ENCODE data around the gene CHD1L.

CHD1L gene

GRCh38 chr1:147270721-147271120 is 28.2 kb downstream of the CHD1L start:
- no peak for DNase-seq
- no peak overlapping the region for H3K27ac ChIP-seq (ENCODE audit: low read length)
- no peaks in the 10 kb centered on the region for H3K79me2 ChIP-seq (ENCODE audit: low read length)
- H3K9me2 ChIP-seq (replicated peaks; ENCODE audit: insufficient read depth, low read length): no peaks in the 10 kb centered on the region
- H3F3A ChIP-seq (ENCODE audit: insufficient read depth, low read length): no peaks in the 10 kb centered on the region; the same call in 1 of the 2 replicates
- no peak overlapping the region for H2AFZ ChIP-seq (ENCODE audit: low read length)
- TF ChIP-seq EZH2 (optimal IDR thresholded peaks at IDR 0.05; ENCODE audit: low read depth, low read length) (no peak), EZH2phosphoT487 (IDR thresholded peaks at IDR 0.05; ENCODE audit: low read length) (no peak)
- no peaks in the 10 kb centered on the region for H3K27me3 ChIP-seq (replicated peaks; ENCODE audit: insufficient read depth, low read length)
- H3K36me3 ChIP-seq (replicated peaks; ENCODE audit: insufficient read depth, low read length): peaks cover 6% of the 10 kb centered on the region; the same call in 1 of the 2 replicates
- H3K9me3 ChIP-seq (replicated peaks; ENCODE audit: insufficient read depth, low read length): no peaks in the 10 kb centered on the region
- H3K4me1 ChIP-seq (ENCODE audit: low read length): peaks cover 11% of the 10 kb centered on the region; the same call in 1 of the 2 replicates
- no peak overlapping the region for H3K4me3 ChIP-seq (ENCODE audit: low read length)
- no peak overlapping the region for H3K4me2 ChIP-seq (ENCODE audit: low read depth, low read length)
- H4K20me1 ChIP-seq (ENCODE audit: insufficient read depth, low read length): no peaks in the 10 kb centered on the region
- H3K9ac ChIP-seq (ENCODE audit: low read length): no peak overlapping the region

GRCh38 chr1:147272042-147272441 is 29.6 kb downstream of the CHD1L start:
- TF ChIP-seq EZH2 (optimal IDR thresholded peaks at IDR 0.05; ENCODE audit: low read depth, low read length) (no peak), EZH2phosphoT487 (IDR thresholded peaks at IDR 0.05; ENCODE audit: low read length) (no peak), CTCF (IDR thresholded peaks at IDR 0.05; ENCODE audit: low read length) (no peak)
- Histone ChIP-seq H3F3A (ENCODE audit: insufficient read depth, low read length) (no peaks in the 10 kb centered on the region; the same call in 1 of the 2 replicates), H2AFZ (ENCODE audit: low read length) (no peak overlapping the region), H4K20me1 (ENCODE audit: insufficient read depth, low read length) (no peaks in the 10 kb centered on the region), H3K9me2 (replicated peaks; ENCODE audit: insufficient read depth, low read length) (no peaks in the 10 kb centered on the region), H3K4me1 (ENCODE audit: low read length) (0 out of 2 replicates have a peak, but pooled peaks cover 3% of the 10 kb centered on the region), H3K4me3 (ENCODE audit: low read length) (no peak overlapping the region), H3K36me3 (replicated peaks; ENCODE audit: insufficient read depth, low read length) (peaks cover 9% of the 10 kb centered on the region; the same call in 1 of the 2 replicates), H3K27ac (ENCODE audit: low read length) (no peak overlapping the region), H3K4me2 (ENCODE audit: low read depth, low read length) (no peak overlapping the region), H3K9me3 (replicated peaks; ENCODE audit: insufficient read depth, low read length) (no peaks in the 10 kb centered on the region), H3K27me3 (replicated peaks; ENCODE audit: insufficient read depth, low read length) (no peaks in the 10 kb centered on the region), H3K9ac (ENCODE audit: low read length) (no peak overlapping the region), H3K79me2 (ENCODE audit: low read length) (no peaks in the 10 kb centered on the region)
- DNase-seq: no peak

GRCh38 chr1:147273409-147274336 is 31.2 kb downstream of the CHD1L start:
- peak; percentile 73 for DNase-seq
- TF ChIP-seq EZH2 (optimal IDR thresholded peaks at IDR 0.05; ENCODE audit: low read depth, low read length): no peak
- TF ChIP-seq EZH2phosphoT487 (IDR thresholded peaks at IDR 0.05; ENCODE audit: low read length): no peak
- peak; percentile 86 for TF ChIP-seq CTCF (IDR thresholded peaks at IDR 0.05; ENCODE audit: low read length)
- peaks cover 9% of the 10 kb centered on the region; the same call in 1 of the 2 replicates for H3K36me3 ChIP-seq (replicated peaks; ENCODE audit: insufficient read depth, low read length)
- no peak overlapping the region for H3K4me3 ChIP-seq (ENCODE audit: low read length)
- H3K4me1 ChIP-seq (ENCODE audit: low read length): 0 out of 2 replicates have a peak, but pooled peaks cover 3% of the 10 kb centered on the region
- H4K20me1 ChIP-seq (ENCODE audit: insufficient read depth, low read length): no peaks in the 10 kb centered on the region
- no peaks in the 10 kb centered on the region for H3K9me2 ChIP-seq (replicated peaks; ENCODE audit: insufficient read depth, low read length)
- H3K27ac ChIP-seq (ENCODE audit: low read length): peak overlapping the region; percentile 11; the same call in 1 of the 2 replicates
- H3K27me3 ChIP-seq (replicated peaks; ENCODE audit: insufficient read depth, low read length): no peaks in the 10 kb centered on the region
- no peaks in the 10 kb centered on the region for H3K79me2 ChIP-seq (ENCODE audit: low read length)
- H2AFZ ChIP-seq (ENCODE audit: low read length): no peak overlapping the region
- H3F3A ChIP-seq (ENCODE audit: insufficient read depth, low read length): no peaks in the 10 kb centered on the region; the same call in 1 of the 2 replicates
- no peak overlapping the region for H3K4me2 ChIP-seq (ENCODE audit: low read depth, low read length)
- H3K9ac ChIP-seq (ENCODE audit: low read length): no peak overlapping the region
- H3K9me3 ChIP-seq (replicated peaks; ENCODE audit: insufficient read depth, low read length): no peaks in the 10 kb centered on the region

All from MM.1S (cell line).